Neural cell (in vitro differentiated cells): Measurements from ENCODE around the gene SUCLG2. TPM values are rescaled to one million over a fixed set of nuclear protein-coding genes. Genes with fewer than 3 reads are reported as not detected.

Experiments
- H2AFZ ChIP-seq: fragments of 200-600, 300-800 bp; sonication (generic), shearing (Covaris generic); 2 replicates; pipeline ENCODE4 v1.6.0; 2014; ENCODE audit warnings: low read depth, mild to moderate bottlenecking, antibody characterized with exemption, low read length, moderate library complexity
- H3F3A ChIP-seq: fragments of 200-600 bp; shearing (Covaris generic); 2 replicates; pipeline ENCODE4 v1.6.1; 2016; ENCODE audit warnings: mild to moderate bottlenecking, moderate library complexity, mixed read lengths, antibody characterized with exemption, low read length; ENCODE audit not compliant: insufficient read depth, poor library complexity, severe bottlenecking
- H3K27ac ChIP-seq: fragments of 200-600, 300-800 bp; sonication (generic), shearing (Covaris generic); 2 replicates; pipeline ENCODE4 v1.5.1; 2014; ENCODE audit warnings: mild to moderate bottlenecking, low read length, moderate library complexity
- H3K27me3 ChIP-seq: fragments of 300-800, 200-600 bp; sonication (generic), shearing (Covaris generic); 2 replicates; pipeline ENCODE4 v1.6.0; 2014; ENCODE audit warnings: mild to moderate bottlenecking, low read depth, low read length, moderate library complexity; ENCODE audit not compliant: insufficient read depth
- H3K36me3 ChIP-seq: fragments of 300-800, 200-600 bp; sonication (generic), shearing (Covaris generic); 2 replicates; pipeline ENCODE4 v1.5.1; 2014; ENCODE audit warnings: mild to moderate bottlenecking, antibody characterized with exemption, low read length, moderate library complexity; ENCODE audit not compliant: insufficient read depth
- H3K4me2 ChIP-seq: fragments of 300-800, 200-600 bp; sonication (generic), shearing (Covaris generic); 2 replicates; pipeline ENCODE4 v1.6.0; 2014; ENCODE audit warnings: mild to moderate bottlenecking, low read length
- H3K4me3 ChIP-seq: fragments of 300-800, 200-600 bp; sonication (generic), shearing (Covaris generic); 2 replicates; pipeline ENCODE4 v1.5.1; 2014; ENCODE audit warnings: mild to moderate bottlenecking, low read length, moderate library complexity
- H3K79me2 ChIP-seq: fragments of 200-600 bp; shearing (Covaris generic); replicated peaks from 2 replicates; pipeline ENCODE4 v1.6.0; 2014; ENCODE audit warnings: mild to moderate bottlenecking, low read length, moderate library complexity; ENCODE audit not compliant: insufficient read depth
- H3K9ac ChIP-seq: fragments of 300-800, 200-600 bp; sonication (generic), shearing (Covaris generic); 2 replicates; pipeline ENCODE4 v1.6.1; 2016; ENCODE audit warnings: mild to moderate bottlenecking, low read length, mixed read lengths
- H3K9me2 ChIP-seq: fragments of 200-600 bp; shearing (Covaris generic); 2 replicates; pipeline ENCODE4 v1.6.1; 2016; ENCODE audit warnings: mild to moderate bottlenecking, low read length, mixed read lengths; ENCODE audit not compliant: insufficient read depth
- H3K9me3 ChIP-seq: fragments of 200-600, 300-800 bp; sonication (generic), shearing (Covaris generic); 2 replicates; pipeline ENCODE4 v1.6.1; 2016; ENCODE audit warnings: mild to moderate bottlenecking, mixed run types, low read length, moderate library complexity, mixed read lengths
- H4K20me1 ChIP-seq: fragments of 200-600 bp; shearing (Covaris generic); 2 replicates; pipeline ENCODE4 v1.6.1; 2016; ENCODE audit warnings: mild to moderate bottlenecking, mixed run types; ENCODE audit not compliant: insufficient read depth
- CTCF ChIP-seq: fragments of 450-650 bp; IDR thresholded peaks from 2 replicates; pipeline ENCODE4 v1.5.1; 2014; ENCODE audit warnings: antibody characterized with exemption, mild to moderate bottlenecking, moderate library complexity; ENCODE audit not compliant: poor library complexity, severe bottlenecking
- EP300 ChIP-seq: fragments of 450-650 bp; conservative IDR thresholded peaks from 2 replicates; pipeline ENCODE4 v1.6.1; 2014; ENCODE audit warnings: antibody characterized with exemption, mild to moderate bottlenecking, moderate library complexity; ENCODE audit not compliant: poor library complexity, severe bottlenecking
- EZH2 ChIP-seq: fragments of 200-600, 300-800 bp; shearing (Covaris generic), sonication (generic); IDR thresholded peaks from 2 replicates; pipeline ENCODE4 v1.6.1; 2014; ENCODE audit warnings: antibody characterized with exemption, low read length, borderline replicate concordance, mild to moderate bottlenecking; ENCODE audit not compliant: insufficient read depth, poor library complexity, severe bottlenecking
- MXI1 ChIP-seq: fragments of 450-650 bp; conservative IDR thresholded peaks from 2 replicates; pipeline ENCODE4 v1.6.1; 2014; ENCODE audit warnings: antibody characterized with exemption, mild to moderate bottlenecking; ENCODE audit not compliant: poor library complexity, severe bottlenecking
- POLR2AphosphoS5 ChIP-seq: IDR thresholded peaks from 2 replicates; pipeline ENCODE4 v1.6.1; 2012
- RAD21 ChIP-seq: fragments of 450-650 bp; conservative IDR thresholded peaks from 2 replicates; pipeline ENCODE4 v1.6.1; 2014; ENCODE audit warnings: antibody characterized with exemption, mild to moderate bottlenecking, moderate library complexity
- REST ChIP-seq: IDR thresholded peaks from 2 replicates; pipeline ENCODE4 v1.6.1; 2012; ENCODE audit warnings: borderline replicate concordance
- SMC3 ChIP-seq: fragments of 450-650 bp; conservative IDR thresholded peaks from 2 replicates; pipeline ENCODE4 v1.6.1; 2014; ENCODE audit warnings: antibody characterized with exemption, mild to moderate bottlenecking, moderate library complexity; ENCODE audit not compliant: poor library complexity
- TAF1 ChIP-seq: IDR thresholded peaks from 2 replicates; pipeline ENCODE4 v1.6.1; 2012; ENCODE audit warnings: low read depth
- polyA plus RNA-seq: library from polyadenylated mRNA; depleted of rRNA; stranded (reverse); fragments of >200 nt; gene quantifications from 2 replicates; pipeline ENCODE4 v1.2.3, GENCODE V29; 2014

The SUCLG2 gene
- polyA plus RNA-seq, 1 donor from 2014 or later, result 0.15 TPM

GRCh38 chr3:67526246-67526645 is 128.2 kb downstream of the SUCLG2 start:
- Histone ChIP-seq H2AFZ (no peak overlapping the region), H3K9ac (no peak overlapping the region), H3K36me3 (no peaks in the 10 kb centered on the region), H3K4me3 (no peak overlapping the region), H4K20me1 (no peaks in the 10 kb centered on the region), H3F3A (no peaks in the 10 kb centered on the region), H3K79me2 (no peaks in the 10 kb centered on the region), H3K27ac (no peak overlapping the region), H3K27me3 (no peaks in the 10 kb centered on the region), H3K9me2 (no peaks in the 10 kb centered on the region), H3K9me3 (no peaks in the 10 kb centered on the region), H3K4me2 (no peak overlapping the region)
- TF ChIP-seq POLR2AphosphoS5 (no peak), MXI1 (no peak), SMC3 (no peak), EP300 (no peak), REST (no peak), TAF1 (no peak), CTCF (no peak), EZH2 (no peak), RAD21 (no peak)

GRCh38 chr3:67524046-67524445 is 130.4 kb downstream of the SUCLG2 start:
- Histone ChIP-seq H4K20me1 (no peaks in the 10 kb centered on the region), H2AFZ (no peak overlapping the region), H3K4me3 (no peak overlapping the region), H3K27ac (no peak overlapping the region), H3K36me3 (no peaks in the 10 kb centered on the region), H3K9ac (no peak overlapping the region), H3K9me3 (no peaks in the 10 kb centered on the region), H3K27me3 (no peaks in the 10 kb centered on the region), H3K79me2 (no peaks in the 10 kb centered on the region), H3K9me2 (no peaks in the 10 kb centered on the region), H3F3A (no peaks in the 10 kb centered on the region), H3K4me2 (no peak overlapping the region)
- TF ChIP-seq RAD21, result no peak
- no peak for TF ChIP-seq EZH2
- no peak for TF ChIP-seq EP300
- TF ChIP-seq SMC3, result no peak
- no peak for TF ChIP-seq POLR2AphosphoS5
- no peak for TF ChIP-seq REST
- TF ChIP-seq TAF1, result no peak
- no peak for TF ChIP-seq CTCF
- no peak for TF ChIP-seq MXI1
